HepG2 (cell line): ENCODE data around the gene ENTREP3. TPM values are rescaled to one million over a fixed set of nuclear protein-coding genes. Genes with fewer than 3 reads are reported as not detected.

Experiments
- ATAC-seq: fragments of 200-7000 bp; cut with Tn5 transposase; 3 replicates; pipeline ENCODE4 v1.9.1; 2020; ENCODE audit warnings: mild to moderate bottlenecking, moderate library complexity
- BruUV-seq: library from RNA; stranded (reverse); fragments of 400-500 nt; replicated peaks from 2 replicates; lab custom pipeline; 2021; lab: Mats Ljungman, UMichigan
- CTCF ChIA-PET: fragments of 300-600 bp; formaldehyde crosslinking; extraction: SDS; loops from one replicate; lab custom pipeline; 2021; ENCODE audit warnings: low total read pairs, inconsistent platforms, low intra/inter-chr PET ratio; lab: Yijun Ruan, JAX
- POLR2A ChIA-PET: fragments of 350-600 bp; sonication (Branson Sonifier 250); formaldehyde crosslinking; loops from one replicate; lab custom pipeline; 2020; ENCODE audit warnings: antibody characterized with exemption, inconsistent platforms; lab: Yijun Ruan, JAX
- DNase-seq: peaks from one replicate; pipeline ENCODE4 v3.0.0-alpha.2; 2015; ENCODE audit warnings: low spot score
- FAIRE-seq: peaks from 3 replicates; lab custom pipeline; 2011; peaks lifted over from hg19 to GRCh38; lab: Jason Lieb, UNC
- H2AFZ ChIP-seq: one replicate; pipeline ENCODE4 v1.6.1; 2011; ENCODE audit warnings: low read length, inconsistent platforms
- H3K27ac ChIP-seq: fragments of 300-600 bp; 3 replicates; pipeline ENCODE4 v1.8.0; 2011; ENCODE audit warnings: mixed run types, mild to moderate bottlenecking, mixed read lengths, low read length, inconsistent platforms; ENCODE audit not compliant: insufficient read depth; ENCODE audit errors: extremely low read length
- H3K27me3 ChIP-seq, 2 experiments: fragments of 200-600 bp in 1 of 2; 2 replicates in 1 of 2; 3 replicates in 1 of 2; pipeline versions ENCODE4 v1.6.0 to v1.8.0; 2011; ENCODE audit warnings: low read length in 2 of 2, mild to moderate bottlenecking in 2 of 2, moderate library complexity in 2 of 2, inconsistent platforms in 1 of 2; ENCODE audit not compliant: insufficient read depth in 2 of 2, control insufficient read depth in 1 of 2
- H3K36me3 ChIP-seq, 2 experiments: fragments of 200-600 bp in 1 of 2; replicated peaks in 1 of 2; 2 replicates in 1 of 2; 3 replicates in 1 of 2; pipeline versions ENCODE4 v1.5.1 to v1.8.0; 2011; ENCODE audit warnings: low read length in 2 of 2, inconsistent platforms in 1 of 2; ENCODE audit not compliant: insufficient read depth in 2 of 2, control insufficient read depth in 1 of 2
- H3K4me1 ChIP-seq: 2 replicates; pipeline ENCODE4 v1.5.1; 2012; ENCODE audit warnings: low read length, inconsistent platforms; ENCODE audit not compliant: insufficient read depth
- H3K4me2 ChIP-seq: 2 replicates; pipeline ENCODE4 v1.6.0; 2011; ENCODE audit warnings: low read depth, low read length, inconsistent platforms
- H3K4me3 ChIP-seq, 3 experiments: fragments of 200-600 bp in 1 of 3; sonication (generic), shearing (Covaris generic) in 1 of 3; replicated peaks in 1 of 3; 2 replicates each; pipeline ENCODE4 v1.5.1; 2011 to 2016; ENCODE audit warnings: low read length in 3 of 3, inconsistent platforms in 2 of 3, low read depth in 2 of 3, mild to moderate bottlenecking in 2 of 3, control low read depth in 1 of 3, mixed read lengths in 1 of 3; ENCODE audit not compliant: insufficient read depth in 1 of 3
- H3K79me2 ChIP-seq: one replicate; pipeline ENCODE4 v1.6.1; 2011; ENCODE audit warnings: low read length, inconsistent platforms; ENCODE audit not compliant: insufficient read depth
- H3K9ac ChIP-seq: 2 replicates; pipeline ENCODE4 v1.6.0; 2011; ENCODE audit warnings: mild to moderate bottlenecking, low read depth, low read length, inconsistent platforms; ENCODE audit not compliant: insufficient read depth
- H3K9me3 ChIP-seq: 2 replicates; pipeline ENCODE4 v1.5.1; 2012; ENCODE audit warnings: mild to moderate bottlenecking, low read length
- H4K20me1 ChIP-seq: 2 replicates; pipeline ENCODE4 v1.6.0; 2011; ENCODE audit warnings: inconsistent platforms, mild to moderate bottlenecking, low read length, moderate library complexity; ENCODE audit not compliant: insufficient read depth
- WGBS: methylation state at CpG from one replicate; pipeline ENCODE4 v1.1.6; 2017; ENCODE audit warnings: low lambda C conversion rate; 5-methylcytosine and 5-hydroxymethylcytosine counted together
- in situ Hi-C: cut with HindIII; loops from 2 replicates; pipeline ENCODE4 v1.10.0; 2017; ENCODE audit warnings: low pct_unique_long_range_greater_than_20kb; ENCODE audit not compliant: extremely low pct_ligation_motif_present
- intact Hi-C: fragments of 100-400 bp; cut with micrococcal nuclease; formaldehyde crosslinking; loops from one replicate; pipeline ENCODE4 v1.10.0; 2022; ENCODE audit not compliant: unreplicated experiment
- polyA plus RNA-seq, 8 experiments: library from polyadenylated mRNA; depleted of rRNA in 3 of 8; stranded (reverse) in 7 of 8; unstranded in 1 of 8; fragments of >200 nt; fragmentation: Illumina TruSeq in 4 of 8; extraction: Trizol in 4 of 8; gene quantifications; 2 replicates each; pipeline versions ENCODE4 v1.2.1 to v1.2.3, GENCODE V29; 2011 to 2016; ENCODE audit warnings: low read depth in 4 of 8, missing spikeins in 1 of 8, mixed read lengths in 1 of 8; ENCODE audit not compliant: insufficient read depth in 1 of 8
- total RNA-seq, 5 experiments: library from RNA; depleted of rRNA; stranded (reverse); fragments of >200 nt; fragmentation: Illumina TruSeq; extraction: Trizol; gene quantifications; 2 replicates each; pipeline ENCODE4 v1.2.3, GENCODE V29; 2016; ENCODE audit warnings: low read depth in 1 of 5
- TF ChIP-seq, protein P1 (sequence below): sonication (generic); formaldehyde crosslinking; IDR thresholded peaks from 2 replicates; pipeline ENCODE4 v1.5.1; 2020; ENCODE audit warnings: mild to moderate bottlenecking, moderate library complexity, missing genetic modification reagents
- TF ChIP-seq, protein P2 (sequence below), 2 experiments: sonication (generic) in 1 of 2; formaldehyde crosslinking in 1 of 2; IDR thresholded peaks; 2 replicates each; pipeline versions ENCODE4 v1.5.1 to v1.6.1; 2011 to 2020; ENCODE audit warnings: borderline replicate concordance in 1 of 2, low read depth in 1 of 2, low read length in 1 of 2, mild to moderate bottlenecking in 1 of 2, missing genetic modification reagents in 1 of 2, moderate library complexity in 1 of 2

Gene ENTREP3
- total and polyA plus RNA-seq, 2 of the 13 experiments (the other 11 are each of a cell fraction or from before 2014, with no cell fraction given), result 4.1 to 9.9 TPM

DNA sequence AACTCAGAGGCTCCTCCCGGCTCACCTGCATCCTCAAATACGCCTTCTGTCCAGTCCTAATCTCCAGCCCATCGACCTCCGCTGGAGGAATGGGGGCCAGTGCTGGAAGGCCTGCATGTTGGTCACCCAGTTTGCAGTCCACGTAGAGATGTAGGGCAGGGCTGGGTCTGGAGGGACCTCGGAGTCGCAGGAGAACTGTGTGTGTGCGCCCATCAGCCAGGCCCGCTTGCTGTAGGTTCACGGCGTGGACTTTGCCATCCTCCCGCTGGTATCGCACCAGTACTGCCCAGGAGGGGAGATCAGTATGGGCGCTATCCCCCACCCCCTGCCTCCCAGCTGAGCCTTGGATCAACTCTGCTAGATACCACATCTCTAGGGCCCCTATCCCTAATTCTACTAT is 50.2 kb downstream of the ENTREP3 start:
- Histone ChIP-seq H3K27me3 (peaks cover 0 to 37% of the 10 kb centered on the region in 2 experiments; a peak in 4 of 5 replicates), H3K4me2 (no peak overlapping the region), H3K79me2 (peaks cover 9% of the 10 kb centered on the region), H2AFZ (no peak overlapping the region), H3K36me3 (no peaks in the 10 kb centered on the region), H3K27ac (no peak overlapping the region), H3K9ac (no peak overlapping the region), H4K20me1 (no peaks in the 10 kb centered on the region), H3K4me3 (no peak overlapping the region), H3K9me3 (no peaks in the 10 kb centered on the region), H3K4me1 (peaks cover 22% of the 10 kb centered on the region)
- ATAC-seq, result no peak
- ChIA-PET POLR2A (no interaction called here), CTCF (no interaction called here)
- FAIRE-seq, result no peak
- intact Hi-C loops (loop anchor here (5.0 to 10.0 kb wide), 2 partner anchors 100 to 117 kb away; partner anchors contain the start of genes FDPS, PKLR and RUSC1), in situ Hi-C loops (loop anchor here (10.0 kb wide), 1 partner anchor 390 kb away; no protein-coding TSS in a partner anchor)
- TF ChIP-seq, protein P1, sequence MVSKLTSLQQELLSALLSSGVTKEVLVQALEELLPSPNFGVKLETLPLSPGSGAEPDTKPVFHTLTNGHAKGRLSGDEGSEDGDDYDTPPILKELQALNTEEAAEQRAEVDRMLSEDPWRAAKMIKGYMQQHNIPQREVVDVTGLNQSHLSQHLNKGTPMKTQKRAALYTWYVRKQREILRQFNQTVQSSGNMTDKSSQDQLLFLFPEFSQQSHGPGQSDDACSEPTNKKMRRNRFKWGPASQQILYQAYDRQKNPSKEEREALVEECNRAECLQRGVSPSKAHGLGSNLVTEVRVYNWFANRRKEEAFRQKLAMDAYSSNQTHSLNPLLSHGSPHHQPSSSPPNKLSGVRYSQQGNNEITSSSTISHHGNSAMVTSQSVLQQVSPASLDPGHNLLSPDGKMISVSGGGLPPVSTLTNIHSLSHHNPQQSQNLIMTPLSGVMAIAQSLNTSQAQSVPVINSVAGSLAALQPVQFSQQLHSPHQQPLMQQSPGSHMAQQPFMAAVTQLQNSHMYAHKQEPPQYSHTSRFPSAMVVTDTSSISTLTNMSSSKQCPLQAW (CRISPR knock-in tag), result 0 out of 2 replicates have a peak, but pooled peaks have one; percentile 17
- TF ChIP-seq, protein P2, sequence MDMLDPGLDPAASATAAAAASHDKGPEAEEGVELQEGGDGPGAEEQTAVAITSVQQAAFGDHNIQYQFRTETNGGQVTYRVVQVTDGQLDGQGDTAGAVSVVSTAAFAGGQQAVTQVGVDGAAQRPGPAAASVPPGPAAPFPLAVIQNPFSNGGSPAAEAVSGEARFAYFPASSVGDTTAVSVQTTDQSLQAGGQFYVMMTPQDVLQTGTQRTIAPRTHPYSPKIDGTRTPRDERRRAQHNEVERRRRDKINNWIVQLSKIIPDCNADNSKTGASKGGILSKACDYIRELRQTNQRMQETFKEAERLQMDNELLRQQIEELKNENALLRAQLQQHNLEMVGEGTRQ (IDR thresholded peaks at IDR 0.05; ENCODE audit: low read depth, low read length), result no peak
- TF ChIP-seq, protein P2 (CRISPR knock-in tag; IDR thresholded peaks at IDR 0.05; ENCODE audit: borderline replicate concordance), result no peak
- BruUV-seq, result no TSS peak
- DNase-seq, result no peak
- WGBS, result 15% methylated on average over 5 of the region's 14 CpGs
